T-helper 2 cell treated with Interferon-gamma antibody and Interleukin-4, amounts not matched to agents 100 ng/mL and 5 ng/mL, for 36 hours (primary cell): Measurements from ENCODE around the gene DHRS9. TPM values are rescaled to one million over a fixed set of nuclear protein-coding genes. Genes with fewer than 3 reads are reported as not detected.
"Not testable (repeated sequence)": the region's sequence is repeated elsewhere in the genome, so short reads cannot be mapped to it uniquely, and the experiment has no call there.

Source experiments
- intact Hi-C: fragments of 100-400 bp; cut with micrococcal nuclease; formaldehyde crosslinking; loops from one replicate; pipeline ENCODE4 v1.15.1; 2023
- total RNA-seq: library from RNA; stranded (reverse); gene quantifications from 2 replicates; pipeline ENCODE4 v1.2.3, GENCODE V29; 2022

DHRS9 gene
- 0.11 TPM in 1 of 2 replicates, not detected in the other for total RNA-seq

DNA sequence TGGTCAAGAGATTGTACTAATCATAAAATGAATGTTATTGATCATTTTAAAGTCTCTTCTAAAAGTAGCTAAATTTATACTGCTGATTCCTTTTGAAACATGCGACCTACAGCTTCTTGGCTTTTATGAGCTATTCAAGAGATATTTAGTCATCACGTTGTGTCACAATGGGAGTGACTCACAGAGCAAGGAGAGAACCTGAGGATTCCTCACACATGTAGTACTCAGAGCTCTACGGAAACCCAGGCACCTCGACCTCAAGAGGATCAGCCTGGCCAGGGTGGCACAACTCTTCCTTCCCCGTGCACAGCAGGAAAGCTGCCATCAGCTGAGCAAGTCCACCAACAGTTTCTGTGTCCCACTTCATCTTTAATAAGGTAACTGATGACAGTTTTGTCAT is at the start of gene DHRS9:
TSS of gene DHRS9 (plus strand) at position 223 of the 400 bp plus-strand sequence. CDS start 12,019 bp downstream, outside the sequence.
- intact Hi-C loops: no loop called here

DNA sequence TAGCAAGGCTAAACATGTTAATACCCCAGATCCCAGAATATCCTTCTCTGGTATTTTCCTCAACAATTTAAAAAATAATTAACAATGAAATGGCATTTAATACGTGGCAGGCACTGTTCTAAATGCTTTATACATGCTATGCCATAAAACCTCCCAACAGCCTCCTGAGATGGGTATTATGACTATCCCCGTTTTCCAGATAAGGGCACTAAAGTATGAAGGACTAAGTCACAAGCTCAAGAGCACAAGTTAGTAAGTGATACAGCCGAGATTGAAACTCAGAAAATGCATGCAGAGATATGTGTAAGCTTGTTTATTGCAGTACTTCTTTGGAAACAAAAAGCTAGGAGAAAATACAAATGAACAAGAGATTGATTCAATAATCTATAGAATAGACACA is 46.2 kb upstream of the DHRS9 start:
- intact Hi-C loops: no loop called here

DNA sequence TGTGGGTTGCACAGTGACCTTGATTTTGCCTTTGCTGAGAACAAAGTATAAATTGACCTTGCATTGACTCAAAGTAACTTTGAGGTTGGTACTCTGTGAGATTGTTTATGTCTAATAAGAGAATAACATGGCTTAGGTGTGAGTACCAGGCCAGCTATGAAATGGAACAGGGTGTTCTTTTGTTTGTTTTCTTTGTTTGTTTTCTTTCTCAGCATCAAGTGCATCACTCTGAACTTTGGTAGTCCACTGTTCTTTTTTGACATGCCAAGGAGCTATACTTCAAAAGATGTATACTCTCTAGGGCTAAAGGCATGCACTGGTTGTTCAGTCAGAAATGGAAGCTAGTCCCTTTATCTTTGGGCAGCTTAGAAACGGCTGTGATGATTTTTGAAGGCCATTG is 43.3 kb upstream of the DHRS9 start:
- intact Hi-C loops: no loop called here

DNA sequence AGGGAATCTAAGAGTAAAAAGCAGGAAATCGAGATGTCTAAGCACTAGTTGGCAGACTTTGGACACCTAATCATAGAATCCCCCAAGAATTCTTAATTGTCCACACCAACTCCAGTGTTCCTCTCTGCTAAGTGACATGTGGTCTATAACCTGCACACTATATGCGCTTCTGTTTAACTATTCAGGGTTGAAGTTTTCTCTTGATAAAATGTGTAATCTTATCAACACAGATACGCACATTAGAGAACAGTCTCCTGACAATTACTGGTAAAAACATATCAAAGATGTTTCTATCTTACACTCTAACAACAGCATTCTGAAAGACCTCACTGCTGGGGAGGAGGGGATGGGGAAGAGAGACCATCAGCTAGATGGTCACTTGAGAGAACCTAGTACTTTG is 42.1 kb upstream of the DHRS9 start:
- intact Hi-C loops: no loop called here

DNA sequence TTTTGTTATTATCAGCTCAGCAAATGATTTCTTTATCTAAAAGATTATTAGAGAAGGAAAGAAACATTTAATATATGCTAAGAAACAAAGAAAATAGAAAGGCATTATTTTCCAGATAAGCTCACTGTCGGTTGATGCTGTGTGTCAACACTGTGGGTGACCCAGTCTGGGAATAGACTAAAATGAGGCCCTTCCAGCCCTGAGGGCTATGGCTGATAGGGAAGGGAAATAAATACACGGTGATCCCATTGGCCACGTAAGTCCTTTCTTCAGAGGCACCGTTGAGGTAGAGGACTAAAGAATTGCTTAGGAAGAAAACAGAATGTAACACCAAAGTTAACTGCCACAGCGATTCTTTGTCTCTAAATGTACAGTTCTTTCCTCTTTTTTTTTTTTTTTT is 40.0 kb upstream of the DHRS9 start:
- intact Hi-C loops: no loop called here

DNA sequence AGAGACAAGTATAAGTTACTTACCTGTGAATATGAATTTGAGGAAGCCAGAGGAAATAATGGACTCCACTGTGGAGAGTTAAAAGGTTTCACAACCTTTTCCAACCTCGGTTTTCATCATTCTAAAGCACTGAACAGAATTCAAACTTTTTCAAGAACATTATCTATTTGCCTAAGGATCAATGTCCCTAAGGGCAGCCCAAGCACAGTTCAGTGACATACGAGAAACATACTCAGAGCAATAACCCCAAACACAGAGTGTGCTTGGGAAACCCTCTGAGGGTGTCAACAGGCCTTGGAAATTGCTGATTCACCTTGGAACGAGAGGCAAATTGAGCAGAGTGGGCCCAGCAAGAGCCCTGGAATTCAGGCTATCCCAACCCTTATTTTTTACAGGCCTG is 38.2 kb upstream of the DHRS9 start, which contains the start of gene ABCB11:
TSS of gene ABCB11 (minus strand) at position 123 of the 400 bp plus-strand sequence. CDS start 13,199 bp downstream, outside the sequence.
- intact Hi-C loops: no loop called here

DNA sequence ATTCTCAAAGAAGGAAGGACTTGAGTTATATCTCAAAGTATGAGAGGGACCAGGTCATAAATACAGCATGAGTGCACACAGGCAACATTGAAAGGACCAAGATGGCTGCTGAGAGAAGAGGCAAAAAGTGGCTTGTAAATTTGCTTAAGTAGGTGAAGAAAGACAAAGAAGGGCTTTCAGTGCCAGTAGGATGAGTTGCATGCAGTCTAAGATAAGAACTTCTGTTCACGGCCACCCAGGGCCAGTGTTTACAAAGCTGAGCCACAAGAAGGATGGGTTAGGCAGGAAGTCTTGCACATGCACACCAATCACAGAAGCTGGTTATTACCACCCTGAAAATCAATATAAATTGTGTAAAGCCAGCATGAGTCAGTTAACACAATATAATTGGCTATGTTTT is 35.1 kb upstream of the DHRS9 start:
- intact Hi-C loops: no loop called here

DNA sequence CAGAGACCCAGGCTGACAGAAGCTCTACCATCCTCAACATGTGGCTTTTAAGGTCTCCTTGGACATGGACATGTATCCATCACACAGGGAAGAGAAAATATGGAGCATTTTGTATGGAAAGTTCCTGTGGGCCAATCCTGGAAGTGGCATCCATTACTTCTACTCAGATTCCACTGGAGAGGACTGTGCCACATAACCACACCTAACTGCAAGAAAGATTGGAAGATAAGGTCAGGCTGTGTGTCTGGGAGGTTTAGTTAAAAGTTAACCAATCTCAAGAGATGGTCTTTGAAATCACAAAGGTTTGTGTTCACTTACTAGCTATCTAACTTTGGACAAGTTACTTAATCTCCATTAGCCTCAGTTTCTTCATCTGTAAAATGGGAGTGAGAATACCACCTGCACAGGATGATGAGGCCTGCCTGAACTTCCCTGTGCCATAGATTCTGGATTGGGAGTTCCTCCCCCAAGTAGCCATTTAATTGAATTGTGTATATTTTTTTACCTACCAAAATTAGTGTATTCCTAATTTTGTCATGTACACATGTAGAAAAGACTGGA is 34.3 kb upstream of the DHRS9 start:
- intact Hi-C loops: no loop called here

DNA sequence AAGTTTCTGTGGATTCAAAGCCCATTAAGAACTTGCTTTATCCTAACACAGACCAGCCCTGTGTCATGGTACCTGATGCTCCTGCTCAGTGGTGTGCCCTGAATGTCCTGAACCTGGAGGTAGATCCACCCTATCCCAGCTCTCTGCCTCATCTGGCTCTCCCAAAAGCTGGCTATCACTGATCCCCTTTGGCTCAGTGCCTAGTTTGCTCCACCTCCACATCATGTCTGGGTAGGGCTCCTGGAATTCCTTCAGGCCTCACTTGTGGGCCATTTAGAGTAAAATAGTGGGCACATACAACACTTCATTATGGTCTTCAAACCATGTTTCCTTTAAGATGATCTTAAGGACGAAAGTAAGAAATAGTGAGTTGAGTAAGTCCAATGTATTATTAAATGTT is 33.5 kb upstream of the DHRS9 start:
- intact Hi-C loops: no loop called here

DNA sequence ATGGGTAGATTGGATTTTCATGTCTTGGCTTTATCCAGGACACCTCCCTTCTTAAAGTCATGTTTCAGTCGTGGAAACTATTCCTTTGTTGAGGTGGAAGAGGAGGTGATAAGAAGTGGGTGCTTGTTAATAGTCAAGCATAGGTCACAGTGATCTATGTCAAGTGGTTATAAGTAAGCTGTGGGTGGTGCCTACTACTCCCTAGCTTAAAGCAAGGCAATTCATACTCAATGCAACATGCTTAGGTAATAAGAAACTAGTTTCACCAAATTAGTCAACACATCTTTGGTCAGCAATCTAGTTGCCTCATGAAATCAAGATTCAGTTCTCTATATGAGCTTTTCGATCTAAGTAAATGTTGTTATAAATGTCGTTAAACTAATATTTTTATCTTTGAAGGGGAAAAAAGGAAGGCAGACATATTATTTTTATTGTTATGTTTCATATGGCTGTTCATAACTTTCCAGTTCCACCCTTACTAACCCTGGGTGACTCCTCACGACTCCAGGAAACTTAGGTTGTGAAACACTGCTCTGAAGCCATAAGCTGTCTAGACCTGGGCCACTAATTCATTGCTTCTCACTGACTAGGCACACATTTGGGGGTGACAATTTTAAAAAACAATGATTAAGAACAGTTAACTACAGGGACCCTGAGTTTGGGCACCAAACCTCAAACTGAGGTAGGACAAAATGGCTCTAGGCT is 32.5 kb upstream of the DHRS9 start:
- intact Hi-C loops: no loop called here

DNA sequence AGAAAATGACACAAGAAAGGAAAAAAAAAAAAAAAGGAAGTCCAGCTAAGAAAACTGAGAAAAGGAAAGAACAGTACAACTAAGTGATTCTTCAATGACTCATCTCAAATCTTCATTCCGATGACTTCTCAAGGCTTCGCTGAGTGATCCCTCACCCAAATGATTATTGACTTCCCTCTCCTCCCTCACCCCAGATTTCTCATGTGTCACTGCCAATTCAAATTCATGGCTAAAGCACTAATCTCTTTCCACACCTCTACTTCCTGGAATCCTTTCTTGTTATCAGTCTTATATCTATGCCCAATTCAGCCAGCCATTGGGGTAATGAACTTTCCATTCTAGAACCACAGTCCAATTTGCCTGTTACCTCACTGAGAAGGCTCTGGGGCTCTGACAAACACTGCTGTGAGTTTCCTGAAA is 31.0 kb upstream of the DHRS9 start:
- intact Hi-C loops: no loop called here

DNA sequence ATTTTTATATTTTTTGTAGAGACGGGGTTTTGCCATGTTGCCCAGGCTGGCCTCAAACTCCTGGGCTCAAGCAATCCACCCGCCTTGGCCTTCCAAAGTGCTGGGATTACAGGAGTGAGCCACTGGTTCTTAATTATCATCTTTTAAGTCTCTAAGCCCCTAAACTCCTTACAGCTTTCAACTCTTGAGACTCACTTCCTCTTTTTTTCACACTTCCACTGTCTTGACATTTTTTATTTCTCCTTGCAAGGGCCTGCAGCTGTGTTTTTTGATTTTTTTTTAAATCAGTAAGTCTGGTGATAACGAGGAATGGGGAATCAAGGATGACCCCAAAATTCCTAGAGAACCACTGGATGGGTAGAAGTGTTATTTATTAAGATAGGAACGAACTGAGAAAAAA is 29.7 kb upstream of the DHRS9 start:
- intact Hi-C loops: no loop called here

DNA sequence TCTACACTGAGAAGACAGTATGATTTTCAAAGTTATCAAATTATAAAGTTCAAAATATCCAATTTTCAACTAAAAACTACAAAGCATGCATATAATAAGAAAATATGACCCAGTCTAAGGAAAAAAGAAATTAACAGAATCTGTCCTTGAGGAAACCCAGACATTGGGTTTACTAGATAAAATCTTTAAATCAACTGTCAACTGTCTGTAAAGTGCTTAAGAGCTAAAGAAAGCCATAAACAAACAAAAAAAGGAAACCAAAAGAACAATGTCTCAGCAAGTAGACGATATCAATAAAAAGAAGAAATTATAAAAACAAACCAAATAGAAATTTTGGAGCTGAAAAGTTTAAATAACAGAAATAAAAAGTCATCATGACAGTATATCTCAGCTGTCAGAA is 27.8 kb upstream of the DHRS9 start:
- intact Hi-C loops: no loop called here

DNA sequence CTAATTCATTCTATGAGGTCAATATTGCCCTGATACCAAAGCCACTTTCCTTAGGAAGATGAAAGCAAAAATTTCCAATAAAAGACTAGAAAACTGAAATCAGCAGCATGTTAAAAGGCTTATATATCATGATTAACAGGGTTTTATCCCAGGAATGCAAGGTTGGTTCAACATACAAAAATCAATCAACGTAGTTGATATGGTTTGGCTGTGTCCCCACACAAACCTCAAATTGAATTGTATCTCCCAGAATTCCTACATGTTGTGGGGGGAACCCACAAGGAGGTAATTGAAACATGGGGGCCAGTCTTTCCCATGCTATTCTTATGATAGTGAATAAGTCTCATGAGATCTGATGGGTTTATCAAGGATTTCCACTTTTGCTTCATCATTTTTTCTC is 26.5 kb upstream of the DHRS9 start:
- intact Hi-C loops: no loop called here

DNA sequence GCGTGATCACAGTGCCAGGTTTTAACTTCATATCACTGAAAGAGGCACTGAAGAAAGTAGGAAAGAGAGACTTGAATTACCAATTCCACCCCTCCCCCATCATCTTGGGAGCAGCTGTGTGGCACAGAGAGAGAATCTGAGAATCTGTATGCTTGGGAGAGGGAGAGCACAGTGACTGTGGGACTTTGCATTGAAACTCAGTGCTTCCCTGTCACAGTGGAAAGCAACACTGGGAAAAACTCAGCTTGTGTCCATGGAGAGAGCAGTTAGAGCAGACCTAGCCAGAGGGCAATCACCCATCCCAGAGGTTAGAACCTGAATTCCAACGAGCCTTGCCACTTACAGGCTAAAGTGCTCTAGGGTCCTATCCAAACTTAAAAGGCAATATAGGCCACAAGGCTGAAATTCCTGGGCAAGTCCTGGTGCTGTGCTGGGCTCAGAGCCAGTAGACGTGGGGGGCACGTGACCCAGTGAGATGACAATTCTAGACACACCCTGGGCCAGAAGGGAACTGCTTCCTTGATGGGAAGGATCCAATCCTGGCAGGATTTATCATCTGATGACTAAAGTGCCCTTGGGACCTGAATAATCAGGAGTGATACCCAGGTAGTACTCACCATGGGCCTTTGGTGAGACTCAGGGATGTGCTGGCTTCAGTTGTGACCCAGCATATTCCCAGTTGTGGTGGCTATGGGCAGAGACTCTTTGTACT is 22.8 kb upstream of the DHRS9 start:
- intact Hi-C loops: no loop called here

DNA sequence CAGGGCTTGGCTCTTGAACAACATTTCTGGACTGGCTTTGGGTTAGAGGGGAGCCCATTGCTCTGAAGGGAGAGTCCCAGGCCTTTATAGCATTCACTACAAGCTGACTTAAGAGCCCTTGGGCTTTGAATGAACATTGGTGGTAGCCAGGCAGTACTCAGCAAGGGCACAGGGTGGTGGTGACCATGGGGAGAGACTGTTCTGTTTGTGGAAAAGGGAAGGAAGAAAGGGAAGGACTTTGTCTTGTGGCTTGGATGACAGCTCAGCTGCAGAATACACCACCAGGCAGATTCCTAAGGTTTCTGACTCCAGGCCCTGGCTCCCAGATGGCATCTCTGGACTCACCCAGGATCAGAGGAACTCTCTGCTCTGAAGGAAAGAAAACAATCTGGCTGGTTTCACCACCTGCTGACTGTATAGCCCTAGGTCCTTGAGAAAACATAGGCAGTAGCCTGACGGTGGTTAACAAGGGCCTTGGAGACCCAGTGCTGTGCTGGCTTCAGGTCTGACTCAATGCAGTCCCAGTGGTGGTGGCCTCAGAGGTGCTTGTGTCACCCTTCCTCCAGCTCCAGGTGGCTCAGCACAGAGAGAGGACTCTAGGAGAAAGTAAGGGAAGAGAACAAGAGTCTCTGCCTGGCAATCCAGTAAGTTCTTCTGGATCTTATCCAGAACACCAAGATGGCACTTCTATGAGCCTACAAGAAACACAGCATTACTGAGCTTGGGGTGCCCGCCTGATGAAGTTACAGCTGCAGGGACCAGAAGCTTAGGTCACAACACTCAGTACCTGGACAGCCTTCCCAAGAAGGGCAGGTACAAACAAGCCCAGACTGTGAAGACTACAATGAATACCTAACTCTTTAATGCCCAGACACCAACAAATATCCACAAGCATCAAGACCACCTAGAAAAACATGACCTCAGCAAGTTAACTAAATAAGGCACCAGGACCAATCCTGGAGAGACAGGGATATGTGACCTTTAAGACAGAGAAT is 21.8 kb upstream of the DHRS9 start:
- intact Hi-C loops: no loop called here

DNA sequence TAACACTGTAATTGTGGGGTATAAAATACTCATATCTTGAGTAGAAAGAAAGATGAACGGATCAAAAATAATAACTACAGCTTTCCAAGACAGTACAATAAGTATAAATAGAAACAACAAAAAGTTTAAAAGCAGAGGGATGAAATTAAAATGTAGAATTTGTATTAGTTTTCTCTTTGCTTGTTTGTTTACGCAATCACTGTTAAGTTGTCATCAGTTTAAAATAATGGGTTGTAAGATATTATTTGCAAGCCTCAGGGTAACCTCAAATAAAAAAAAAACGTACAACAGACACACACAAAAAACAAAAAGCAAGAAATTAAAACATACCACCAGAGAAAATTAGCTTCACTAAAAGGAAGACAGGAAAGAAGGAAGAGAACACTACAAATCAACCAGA is 20.2 kb upstream of the DHRS9 start:
- intact Hi-C loops: no loop called here

DNA sequence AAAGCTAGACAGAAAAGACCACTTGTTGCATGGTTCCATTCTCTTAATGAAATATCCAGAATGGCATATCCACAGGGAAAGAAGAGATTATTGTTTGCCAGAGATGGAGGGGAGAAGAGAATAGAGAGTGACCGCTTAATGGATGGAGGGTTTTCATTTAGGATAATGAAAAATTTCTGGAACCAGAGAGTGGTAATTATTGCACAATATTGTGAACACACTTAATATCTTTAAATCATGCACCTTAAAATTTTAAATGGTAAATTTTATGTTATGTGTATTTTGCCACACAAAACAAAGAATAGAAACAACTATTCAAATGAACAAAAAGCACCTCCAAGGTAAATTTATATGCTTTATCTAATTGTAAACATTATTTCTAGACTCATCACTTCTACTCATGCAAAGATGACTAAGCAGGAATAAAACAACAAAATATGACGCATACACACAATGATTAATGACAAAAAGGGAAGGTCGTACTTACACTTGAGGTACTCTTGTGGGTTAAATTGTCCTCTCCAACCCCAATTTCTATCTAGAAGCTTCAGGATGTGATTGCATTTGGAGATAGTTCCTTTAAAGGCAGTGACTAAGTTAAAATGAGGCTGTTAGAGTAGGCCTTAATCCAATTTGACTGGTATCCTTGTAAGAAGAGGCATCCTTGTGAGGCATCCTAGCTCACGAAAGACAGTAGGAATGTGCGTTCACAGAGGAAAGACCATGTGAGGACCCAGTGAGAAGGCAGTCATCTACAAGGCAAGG is 18.7 kb upstream of the DHRS9 start:
- intact Hi-C loops: no loop called here

DNA sequence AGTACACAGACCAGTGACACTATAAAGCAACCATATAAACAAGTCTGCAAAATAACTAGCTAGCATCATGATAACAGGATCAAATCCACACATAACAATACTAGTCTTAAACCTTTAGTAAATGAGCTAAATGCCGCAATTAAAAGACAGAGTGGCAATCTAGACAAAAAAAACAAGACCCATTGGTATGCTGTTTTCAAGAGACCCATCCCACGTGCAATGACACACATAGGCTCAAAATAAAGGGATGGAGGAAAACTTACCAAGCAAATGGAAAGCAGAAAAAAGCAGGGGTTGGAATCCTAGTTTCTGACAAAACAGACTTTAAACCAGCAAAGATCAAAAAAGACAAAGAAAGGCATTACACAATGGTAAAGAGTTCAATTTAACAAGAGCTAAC is 14.8 kb upstream of the DHRS9 start:
- intact Hi-C loops: not testable (repeated sequence)

DNA sequence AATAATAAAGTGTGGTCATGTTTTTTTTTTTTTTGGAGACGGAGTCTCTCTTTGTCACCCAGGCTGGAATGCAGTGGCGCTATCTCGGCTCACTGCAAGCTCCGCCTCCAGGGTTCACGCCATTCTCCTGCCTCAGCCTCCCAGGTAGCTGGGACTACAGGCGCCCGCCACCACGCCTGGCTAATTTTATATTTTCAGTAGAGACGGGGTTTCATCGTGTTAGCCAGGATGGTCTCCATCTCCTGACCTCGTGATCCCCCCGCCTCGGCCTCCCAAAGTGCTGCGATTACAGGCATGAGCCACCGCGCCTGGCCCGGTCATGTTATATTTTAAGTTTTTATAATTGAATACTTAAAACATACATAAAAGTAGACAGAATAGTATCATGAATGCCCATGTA is 5.2 kb upstream of the DHRS9 start:
- intact Hi-C loops: not testable (repeated sequence)

DNA sequence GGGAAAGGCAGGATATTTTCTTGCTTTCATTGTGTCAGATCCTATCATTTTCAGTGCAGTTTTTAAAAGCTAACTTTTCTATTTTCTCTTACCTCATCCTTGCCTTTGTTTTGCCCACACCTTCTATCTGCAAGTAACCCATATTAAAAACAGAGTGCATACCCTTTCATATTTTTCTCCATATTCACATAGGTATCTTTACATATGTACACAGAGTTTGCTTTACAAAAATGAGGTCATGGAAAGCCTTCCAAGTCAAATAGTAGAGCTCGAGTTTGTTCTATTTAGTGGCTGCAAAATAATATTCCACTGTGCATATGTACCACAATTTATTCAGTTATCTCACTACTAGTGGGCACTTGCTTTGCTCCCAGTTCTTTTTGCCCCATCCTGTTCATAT is 3.9 kb upstream of the DHRS9 start:
- intact Hi-C loops: no loop called here
